ENCODE data around the gene GNAI2.
A peak's percentile ranks its signal among the peaks of the same experiment; 100 is the strongest.

Gene GNAI2

DNA sequence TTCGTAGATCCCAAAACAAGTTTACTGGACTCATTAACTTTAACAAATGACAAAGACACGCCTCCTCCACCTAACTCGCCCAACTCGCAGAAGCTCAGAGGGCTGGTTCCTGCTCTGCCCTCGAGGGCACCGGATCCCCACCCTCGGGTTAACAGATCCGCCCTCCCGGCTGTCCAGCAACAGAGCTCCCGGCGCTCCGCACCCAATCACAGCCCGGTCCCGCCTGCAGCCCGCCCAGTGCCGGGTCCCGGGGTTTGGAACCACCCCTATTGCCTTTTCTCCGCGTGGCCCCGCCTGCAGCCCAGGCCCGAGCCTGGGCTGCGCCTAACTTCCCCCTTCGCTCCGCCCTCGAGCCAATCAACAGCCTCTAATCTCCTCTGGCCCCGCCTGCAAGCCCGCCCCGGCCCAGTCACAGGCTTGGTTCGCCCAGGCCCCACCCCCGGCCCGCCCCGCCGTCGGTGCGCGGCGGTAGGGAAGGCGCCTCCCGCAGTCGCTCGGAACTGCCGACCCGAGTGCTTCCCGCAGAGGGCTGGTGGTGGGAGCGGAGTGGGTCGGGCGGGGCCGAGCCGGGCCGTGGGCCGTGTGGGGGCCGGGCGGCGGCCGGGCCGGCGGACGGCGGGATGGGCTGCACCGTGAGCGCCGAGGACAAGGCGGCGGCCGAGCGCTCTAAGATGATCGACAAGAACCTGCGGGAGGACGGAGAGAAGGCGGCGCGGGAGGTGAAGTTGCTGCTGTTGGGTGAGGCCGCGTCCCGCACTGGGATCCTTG is at the start of gene GNAI2:
GNAI2 (plus strand) TSS at position 489 of the 768 bp plus-strand sequence; CDS start at position 621, 132 bp downstream.
- DNase-seq = peak; percentile 99

DNA sequence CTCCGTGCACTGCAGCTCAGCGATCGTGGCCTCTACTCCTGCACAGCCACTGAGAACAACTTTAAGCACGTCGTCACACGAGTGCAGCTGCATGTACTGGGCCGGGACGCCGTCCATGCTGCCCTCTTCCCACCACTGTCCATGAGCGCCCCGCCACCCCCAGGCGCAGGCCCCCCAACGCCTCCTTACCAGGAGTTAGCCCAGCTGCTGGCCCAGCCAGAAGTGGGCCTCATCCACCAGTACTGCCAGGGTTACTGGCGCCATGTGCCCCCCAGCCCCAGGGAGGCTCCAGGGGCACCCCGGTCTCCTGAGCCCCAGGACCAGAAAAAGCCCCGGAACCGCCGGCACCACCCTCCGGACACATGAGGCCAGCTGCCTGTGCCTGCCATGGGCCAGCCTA is 48.3 kb upstream of the GNAI2 start:
- DNase-seq = no peak

DNA sequence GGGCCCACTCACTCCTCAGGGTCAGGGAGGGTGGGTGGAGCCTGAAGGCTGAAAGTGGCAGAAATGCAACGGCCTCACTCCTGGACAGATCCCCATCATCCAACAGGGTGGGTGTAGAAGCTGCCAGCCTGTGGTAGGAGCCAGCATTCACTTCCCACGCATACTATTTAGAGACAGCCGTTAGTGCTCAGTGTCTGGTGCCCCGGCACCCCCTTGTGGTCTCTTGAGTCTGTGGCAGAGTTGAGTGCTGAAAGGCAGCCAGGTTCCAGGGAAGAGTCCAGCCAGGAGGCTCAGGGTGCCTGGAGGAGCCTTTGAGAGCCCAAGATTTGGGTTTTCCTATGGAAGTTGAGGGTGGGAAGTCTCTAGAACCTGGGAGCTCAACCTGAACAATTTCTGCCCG is 46.7 kb upstream of the GNAI2 start:
- peak; percentile 17 to 30 for DNase-seq

DNA sequence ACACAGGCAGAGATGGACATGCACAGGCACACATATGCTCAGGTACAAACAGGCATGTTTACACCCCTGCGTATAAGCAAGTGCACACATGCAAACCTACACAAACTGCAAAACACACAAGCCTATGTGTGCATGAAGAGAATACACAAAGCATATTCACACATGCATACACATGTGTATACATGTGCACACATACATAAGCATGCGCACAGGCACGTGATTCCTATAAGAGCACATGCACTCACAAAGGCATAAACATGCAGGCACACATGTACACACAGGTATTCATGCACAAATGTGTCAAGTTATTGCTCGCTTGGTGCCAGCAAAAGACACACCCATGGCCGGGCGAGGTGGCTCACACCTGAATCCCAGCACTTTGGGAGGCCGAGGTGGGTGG is 46.0 kb upstream of the GNAI2 start:
- DNase-seq = no peak

DNA sequence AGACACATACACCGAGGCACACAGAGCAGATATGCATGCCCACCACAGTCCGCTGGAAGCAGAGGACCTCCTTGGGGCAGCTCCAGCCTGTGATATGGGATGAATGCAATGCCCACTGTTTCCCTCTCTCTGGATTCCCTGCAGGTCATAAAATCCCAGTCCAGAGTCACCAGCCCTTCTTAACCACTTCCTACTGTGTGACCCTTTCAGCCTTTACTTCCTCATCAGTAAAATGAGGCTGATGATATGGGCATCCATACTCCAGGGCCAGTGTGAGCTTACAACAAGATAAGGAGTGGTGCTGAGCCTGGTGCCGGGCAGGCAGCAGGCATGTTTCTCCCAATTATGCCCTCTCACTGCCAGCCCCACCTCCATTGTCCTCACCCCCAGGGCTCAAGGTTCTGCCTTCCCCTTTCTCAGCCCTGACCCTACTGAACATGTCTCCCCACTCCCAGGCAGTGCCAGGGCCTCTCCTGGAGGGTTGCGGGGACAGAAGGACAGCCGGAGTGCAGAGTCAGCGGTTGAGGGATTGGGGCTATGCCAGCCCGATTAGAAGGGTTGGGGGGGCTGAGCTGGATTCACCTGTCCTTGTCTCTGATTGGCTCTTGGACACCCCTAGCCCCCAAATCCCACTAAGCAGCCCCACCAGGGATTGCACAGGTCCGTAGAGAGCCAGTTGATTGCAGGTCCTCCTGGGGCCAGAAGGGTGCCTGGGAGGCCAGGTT is 44.9 kb upstream of the GNAI2 start, which contains the start of gene GNAT1:
GNAT1 (plus strand) TSS at position 675 of the 725 bp plus-strand sequence. CDS start 116 bp downstream, outside the sequence.
- no peak for DNase-seq

DNA sequence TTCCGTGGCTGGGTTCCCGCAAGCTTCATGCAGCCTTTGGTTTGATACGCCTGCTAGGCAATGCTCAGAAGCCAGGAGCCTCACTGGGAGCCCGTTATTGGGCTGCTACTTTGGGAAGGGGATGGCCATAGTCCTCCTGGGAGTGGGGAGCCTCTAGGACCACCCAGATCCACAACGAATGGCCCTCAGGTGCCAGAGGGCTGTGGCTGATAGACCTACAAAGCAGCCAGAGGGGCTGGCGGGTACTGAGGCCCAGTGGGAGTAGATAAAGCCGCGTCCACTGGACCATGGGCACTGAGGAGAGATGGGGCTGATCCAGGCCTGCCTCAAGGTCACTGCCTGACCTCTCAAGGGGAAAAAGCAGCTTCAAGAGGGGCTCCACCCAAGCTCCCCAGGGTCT is 43.9 kb upstream of the GNAI2 start:
- DNase-seq = no peak

DNA sequence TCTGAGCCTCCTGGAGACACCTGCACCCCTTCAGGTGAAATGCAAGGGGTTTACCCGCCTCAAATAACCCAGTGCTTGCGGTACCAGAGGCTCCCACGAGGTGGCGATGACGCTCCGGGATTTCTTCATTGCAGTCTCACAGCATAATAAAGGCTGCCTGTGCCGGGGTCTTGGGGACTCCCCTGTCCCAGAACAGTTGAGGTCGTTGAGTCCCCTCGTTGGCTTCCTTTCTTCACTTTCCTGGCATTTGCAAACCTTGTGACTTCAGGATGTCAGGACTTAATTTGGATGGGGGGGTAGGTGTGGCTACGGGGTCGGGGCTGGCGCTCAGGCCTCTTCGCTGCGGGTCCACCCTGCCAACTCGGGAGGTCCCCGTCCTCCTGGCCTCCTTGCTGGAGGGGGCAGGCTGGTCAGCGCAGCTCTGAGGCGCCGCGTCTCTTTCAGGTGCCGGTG is 43.3 kb upstream of the GNAI2 start:
- peak; percentile 79 to 86 for DNase-seq

DNA sequence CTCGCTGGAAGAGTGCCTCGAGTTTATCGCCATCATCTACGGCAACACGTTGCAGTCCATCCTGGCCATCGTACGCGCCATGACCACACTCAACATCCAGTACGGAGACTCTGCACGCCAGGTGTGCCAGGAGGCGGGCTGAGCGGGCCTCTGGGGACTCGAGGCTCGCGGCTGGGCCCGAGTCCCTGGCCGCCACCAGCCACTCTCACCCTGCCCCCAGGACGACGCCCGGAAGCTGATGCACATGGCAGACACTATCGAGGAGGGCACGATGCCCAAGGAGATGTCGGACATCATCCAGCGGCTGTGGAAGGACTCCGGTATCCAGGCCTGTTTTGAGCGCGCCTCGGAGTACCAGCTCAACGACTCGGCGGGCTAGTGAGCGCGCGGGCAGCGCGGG is 42.7 kb upstream of the GNAI2 start:
- no peak for DNase-seq

DNA sequence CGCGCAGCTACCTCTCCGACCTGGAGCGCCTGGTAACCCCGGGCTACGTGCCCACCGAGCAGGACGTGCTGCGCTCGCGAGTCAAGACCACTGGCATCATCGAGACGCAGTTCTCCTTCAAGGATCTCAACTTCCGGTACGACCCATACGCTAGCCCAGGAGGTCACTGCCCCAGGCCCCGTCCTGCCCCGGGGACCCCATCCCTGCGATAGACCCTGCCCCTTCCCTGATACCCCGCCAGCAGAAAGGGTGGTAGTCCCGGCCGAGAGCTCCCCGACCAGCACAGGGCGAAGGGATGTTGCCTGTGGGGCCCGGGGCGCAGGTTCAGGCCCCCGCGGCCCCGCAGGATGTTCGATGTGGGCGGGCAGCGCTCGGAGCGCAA is 42.3 kb upstream of the GNAI2 start:
- no peak for DNase-seq

DNA sequence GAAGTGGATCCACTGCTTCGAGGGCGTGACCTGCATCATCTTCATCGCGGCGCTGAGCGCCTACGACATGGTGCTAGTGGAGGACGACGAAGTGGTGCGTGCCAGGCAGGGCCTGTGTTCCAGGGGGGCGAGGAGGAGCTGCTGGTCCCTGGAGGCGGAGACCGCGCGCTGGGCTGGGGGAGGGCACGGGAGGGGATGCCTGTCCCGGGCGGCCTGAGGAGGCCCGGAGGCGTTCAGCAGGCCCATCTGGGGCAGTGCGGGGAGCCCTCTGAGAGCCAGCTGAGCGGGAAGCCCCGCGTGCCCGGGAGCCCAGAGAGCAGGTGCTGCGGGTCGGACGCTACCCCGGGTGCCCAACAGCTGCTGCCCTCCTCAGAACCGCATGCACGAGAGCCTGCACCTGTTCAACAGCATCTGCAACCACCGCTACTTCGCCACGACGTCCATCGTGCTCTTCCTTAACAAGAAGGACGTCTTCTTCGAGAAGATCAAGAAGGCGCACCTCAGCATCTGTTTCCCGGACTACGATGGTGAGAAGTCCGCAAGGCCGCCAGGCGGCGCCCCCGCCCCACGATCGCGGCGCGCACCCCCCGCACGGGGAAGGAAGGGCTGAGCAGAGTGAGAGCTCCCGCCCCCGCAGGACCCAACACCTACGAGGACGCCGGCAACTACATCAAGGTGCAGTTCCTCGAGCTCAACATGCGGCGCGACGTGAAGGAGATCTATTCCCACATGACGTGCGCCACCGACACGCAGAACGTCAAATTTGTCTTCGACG is 41.7 kb upstream of the GNAI2 start:
- peak; percentile 87 for DNase-seq

DNA sequence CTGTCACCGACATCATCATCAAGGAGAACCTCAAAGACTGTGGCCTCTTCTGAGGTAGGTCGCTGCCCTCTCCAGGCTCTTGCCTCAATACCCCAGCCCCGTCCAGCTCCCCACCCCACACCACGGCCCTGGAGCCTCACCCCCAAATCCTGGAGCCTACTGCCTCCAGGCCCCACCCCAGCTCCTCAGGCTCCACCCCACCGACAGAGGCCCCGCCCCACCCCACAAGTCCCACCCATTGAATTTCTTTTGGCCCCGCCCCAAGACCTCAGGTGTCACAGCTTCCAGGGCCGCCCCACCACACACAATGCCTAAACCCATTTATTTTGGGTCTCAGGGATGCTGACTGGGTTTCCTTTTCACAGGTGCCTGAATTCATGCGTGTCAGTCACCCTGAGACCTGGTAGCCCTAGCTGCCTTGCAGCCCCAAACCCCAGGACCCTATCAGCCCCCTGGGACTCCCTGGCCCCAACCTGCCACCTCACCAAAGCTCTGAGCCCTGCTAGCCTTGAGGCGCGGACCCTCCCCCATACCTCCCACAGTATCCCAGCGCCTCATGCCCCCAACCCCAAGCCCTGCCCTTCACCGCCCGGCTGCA is 41.0 kb upstream of the GNAI2 start:
- DNase-seq = peak in 1 of 2 donors; percentile 55

DNA sequence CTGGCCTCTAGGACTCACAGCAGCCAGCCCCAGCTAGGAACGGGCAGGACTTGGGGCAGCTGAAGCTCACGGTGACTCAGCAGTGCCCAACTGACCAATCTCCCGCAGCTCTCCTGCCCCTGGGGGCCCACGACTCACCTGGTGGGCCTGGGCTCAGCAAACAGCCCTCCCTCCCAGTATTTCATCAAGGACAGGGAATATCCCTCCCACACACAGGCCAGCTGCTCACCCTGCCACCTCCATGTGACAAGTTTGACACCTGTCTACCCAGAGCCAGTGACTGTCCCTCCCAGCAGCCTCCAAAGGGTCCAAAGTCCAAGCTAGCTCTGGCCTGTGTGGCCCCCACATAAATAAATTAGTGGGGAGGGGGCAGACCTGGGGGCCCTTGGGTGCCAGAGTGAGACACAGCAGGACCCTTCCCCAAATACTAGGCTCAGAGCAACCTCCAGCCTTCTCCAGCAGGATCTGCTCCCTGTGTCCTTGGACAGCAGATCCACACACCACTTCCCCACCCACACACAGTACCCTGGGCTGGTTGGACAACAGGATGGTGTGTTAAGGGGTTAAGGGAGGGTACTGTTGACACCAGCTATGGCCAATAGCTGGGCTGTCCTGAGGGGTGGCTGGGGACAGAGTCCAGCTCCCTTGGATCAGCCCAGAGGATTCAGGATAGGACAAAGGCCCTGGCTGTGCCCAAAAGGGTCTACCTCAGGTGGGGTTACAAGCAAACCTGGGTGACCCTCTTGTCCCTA is 40.3 kb upstream of the GNAI2 start:
- DNase-seq = no peak

DNA sequence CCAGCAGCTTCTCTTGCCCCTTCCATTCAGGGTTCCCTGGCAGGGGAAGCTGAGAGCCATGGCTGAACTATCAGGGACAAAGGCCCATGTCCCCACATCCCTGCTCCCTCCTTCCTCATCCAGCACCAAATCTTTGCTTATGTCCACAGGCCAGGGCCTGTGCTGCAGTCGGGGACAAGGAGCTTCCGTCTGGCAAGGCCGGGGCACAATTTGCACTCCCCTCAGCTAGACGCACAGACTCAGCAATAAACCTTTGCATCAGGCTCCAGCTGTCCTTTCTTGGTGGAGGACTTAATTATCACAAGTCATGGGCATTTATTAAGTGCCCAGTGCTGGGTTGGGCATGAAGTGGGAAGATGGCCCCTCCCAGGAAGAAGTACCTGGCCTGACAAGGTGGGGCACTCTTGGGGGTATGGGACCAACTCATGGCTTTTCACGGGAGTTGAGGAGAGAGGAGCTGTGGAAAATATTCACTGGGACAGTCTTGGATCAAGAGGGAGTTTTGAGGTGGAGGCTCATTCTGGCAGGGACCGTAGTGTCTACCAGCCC is 39.7 kb upstream of the GNAI2 start:
- no peak for DNase-seq

DNA sequence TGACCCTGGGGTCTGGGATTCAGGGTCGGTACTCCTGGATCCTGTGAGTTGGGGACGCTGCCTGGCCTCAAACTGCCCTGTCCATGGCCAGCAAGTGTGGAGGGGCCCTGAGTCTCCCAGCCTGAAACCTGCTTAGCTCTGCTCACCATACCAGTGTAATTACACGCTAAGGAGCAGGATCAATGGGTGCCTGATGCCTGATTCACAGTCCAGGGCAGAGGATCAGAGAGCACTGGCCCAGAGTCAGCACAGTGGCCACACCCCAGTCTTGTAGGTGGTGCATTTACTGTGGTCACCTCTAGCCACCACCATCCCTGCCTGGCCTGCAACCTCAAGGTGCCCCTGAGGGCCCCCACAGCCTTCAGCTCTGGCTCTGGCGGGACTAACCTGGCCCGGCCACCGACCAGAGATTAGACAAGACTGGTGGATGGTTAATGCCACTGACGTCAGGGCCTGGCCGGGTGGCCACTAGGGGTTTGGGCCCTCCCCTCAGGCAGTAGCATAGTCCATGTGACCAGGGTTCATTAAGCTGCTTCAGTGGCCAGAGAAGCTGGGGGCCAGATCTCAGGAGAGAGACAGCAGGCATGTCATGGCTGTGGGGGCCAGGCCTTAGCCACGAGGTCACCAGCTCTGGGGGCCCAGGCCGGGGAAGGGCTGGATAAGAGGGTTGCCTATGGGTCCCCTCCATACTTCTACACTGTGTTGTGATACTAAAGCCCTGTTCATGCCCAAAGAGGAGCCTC is 34.3 kb upstream of the GNAI2 start:
- no peak for DNase-seq

DNA sequence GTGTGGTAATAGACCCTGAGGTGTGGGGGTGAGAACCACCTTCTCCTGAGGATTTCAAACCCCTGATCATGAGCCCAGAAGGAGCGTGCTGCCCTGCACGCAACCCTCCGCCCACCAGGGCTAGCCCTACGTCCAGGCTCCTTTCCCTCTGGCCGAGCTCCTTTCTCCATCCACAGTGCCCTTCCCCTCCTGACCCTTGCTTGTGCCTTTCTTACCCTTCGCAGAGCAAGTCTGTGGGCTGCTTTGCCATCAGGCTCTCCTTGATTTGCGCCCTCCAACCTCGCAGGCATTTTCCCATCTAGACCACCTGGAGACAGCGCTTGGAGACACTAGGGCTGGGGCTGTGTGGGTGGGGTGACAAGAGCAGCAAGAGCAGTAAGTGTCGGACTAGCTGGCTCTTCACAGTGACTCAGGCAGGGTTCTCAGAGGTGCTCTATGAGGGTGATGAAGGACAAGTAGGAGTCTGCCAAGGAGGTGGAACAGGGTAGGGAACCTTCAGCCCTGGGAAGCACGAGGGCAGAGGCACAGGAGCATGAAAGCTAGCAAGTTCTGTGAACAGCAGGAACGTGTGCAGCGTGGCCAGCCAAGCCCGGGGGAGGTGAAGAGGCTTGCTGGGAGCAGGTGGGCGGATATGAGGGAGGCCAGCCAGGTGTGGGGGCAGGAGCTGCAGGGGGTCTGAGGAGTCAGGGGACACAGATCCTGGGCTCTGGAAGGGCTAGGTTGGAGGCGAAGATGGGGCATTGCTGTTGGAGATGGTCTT is 33.5 kb upstream of the GNAI2 start:
- DNase-seq = no peak

DNA sequence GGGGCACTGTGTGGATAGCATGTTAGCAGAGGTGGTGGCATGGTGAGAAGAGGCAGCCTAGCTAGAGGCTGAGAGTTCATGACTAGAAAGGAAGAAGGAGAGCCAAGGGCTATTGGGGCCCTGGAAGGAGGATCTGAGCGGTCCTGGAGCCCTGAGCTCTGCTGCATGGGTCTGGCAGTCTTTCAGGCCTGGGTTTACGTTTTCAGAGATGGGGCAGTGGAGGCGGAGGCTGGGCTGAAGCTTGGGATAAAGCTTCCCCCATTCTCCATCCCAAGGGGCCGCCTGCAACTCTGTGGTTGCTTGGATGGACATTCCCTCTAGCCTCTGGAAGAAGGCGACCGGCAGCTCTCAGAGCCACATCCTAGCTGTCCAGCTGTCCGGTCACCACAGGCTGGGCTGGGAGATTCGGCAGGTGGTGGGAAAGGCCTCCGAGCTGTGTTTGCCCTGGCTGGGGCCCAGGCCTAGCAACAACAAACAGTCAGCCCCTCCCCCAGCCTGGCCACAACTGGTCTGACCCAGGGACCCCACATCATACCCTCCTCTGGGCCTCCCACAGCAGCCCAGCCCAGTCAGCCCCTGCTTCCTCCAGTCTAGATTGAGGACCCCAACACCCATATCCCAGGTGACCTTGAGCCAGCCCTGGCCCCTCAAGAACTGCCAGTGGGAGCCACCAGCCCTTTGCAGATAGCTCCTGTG is 32.7 kb upstream of the GNAI2 start:
- no peak for DNase-seq

DNA sequence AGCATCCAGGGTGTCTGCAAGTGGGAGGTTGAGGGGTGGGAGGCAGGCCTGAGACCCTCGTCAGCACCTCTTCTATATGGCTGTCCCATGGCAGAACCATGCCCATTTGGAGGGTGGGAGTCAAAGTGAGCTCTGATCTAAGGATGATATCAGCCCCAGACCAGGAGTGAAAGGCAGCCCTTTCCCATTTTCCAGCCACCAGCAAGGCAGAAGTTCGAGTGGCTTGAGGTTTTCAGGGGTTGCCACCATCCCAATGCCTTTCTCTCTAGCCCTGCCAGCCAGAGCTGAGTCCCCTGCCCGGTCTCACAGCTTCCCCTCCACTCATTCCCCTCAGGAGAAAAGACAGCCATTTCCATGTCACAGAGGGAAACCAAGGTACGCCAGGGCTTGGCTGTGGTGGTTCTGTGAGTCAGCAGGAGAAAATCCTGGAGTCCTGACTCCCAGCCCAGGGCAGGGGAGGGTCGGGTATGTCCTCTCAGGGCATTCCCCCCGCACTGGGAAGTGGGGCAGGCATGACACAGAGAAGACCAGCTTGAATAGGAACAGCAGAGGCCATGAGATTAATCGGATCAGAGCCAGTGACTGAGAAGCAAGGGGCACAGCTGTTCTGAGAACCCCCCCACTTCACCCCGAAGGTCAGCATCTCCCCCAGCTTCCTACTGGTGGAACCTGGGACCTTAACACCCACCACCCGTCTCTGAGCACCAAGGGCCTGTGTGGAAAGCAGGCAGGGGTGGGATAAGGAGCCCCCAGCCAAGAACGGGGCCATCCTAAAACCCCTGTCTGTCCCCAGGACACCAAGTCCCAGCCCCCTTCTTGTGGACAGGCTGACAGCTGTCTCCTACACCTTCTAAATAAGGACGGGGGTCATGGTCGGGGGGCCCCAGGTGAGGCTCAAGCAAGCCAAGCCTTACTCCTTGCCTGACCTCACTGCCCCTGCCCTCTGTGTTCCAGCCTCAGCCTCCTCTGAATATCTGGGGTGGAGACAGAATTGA is 31.9 kb upstream of the GNAI2 start:
- no peak for DNase-seq

DNA sequence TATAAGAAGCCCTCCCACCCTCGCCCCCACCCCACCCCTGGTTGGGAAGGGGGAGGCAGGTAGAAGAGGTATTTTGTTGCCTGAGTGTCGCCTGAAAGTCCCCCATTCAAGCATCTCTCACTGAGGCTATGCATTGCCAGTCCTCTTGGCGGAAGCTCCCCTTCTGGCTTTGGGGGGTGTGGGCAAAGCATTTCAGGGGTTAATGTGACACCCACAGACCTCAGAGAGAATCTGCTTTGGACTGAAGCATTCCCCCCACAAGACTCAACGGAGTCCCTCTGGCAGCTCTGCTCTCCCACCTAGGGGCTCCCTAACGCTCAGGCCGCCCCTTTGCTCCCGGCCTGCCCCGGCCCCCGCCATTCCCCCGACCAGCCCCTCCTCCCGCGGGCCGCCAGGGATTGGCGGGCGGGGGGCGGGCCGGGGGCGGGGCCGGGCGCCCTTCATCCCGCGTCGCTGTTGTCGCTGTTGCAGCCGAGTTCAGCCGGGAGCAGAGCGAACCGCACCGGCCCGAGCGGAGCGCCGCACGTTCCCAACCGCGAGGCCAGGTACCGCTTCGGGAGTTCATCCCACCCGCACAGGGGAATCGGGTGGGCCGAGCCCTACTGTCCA is 31.1 kb upstream of the GNAI2 start, which contains the start of gene SLC38A3:
SLC38A3 (plus strand) TSS at position 468 of the 609 bp plus-strand sequence. CDS start 8,929 bp downstream, outside the sequence.
- peak in 1 of 2 donors; percentile 11 for DNase-seq
